NCI-H2227 (cell line): Measurements from ENCODE around the gene PRSS2.
A peak's percentile ranks its signal among the peaks of the same experiment; 100 is the strongest.
"Not testable (repeated sequence)": the region's sequence is repeated elsewhere in the genome, so short reads cannot be mapped to it uniquely, and the experiment has no call there.

ENCODE experiments used
- DNase-seq: peaks from one replicate; lab custom pipeline; 2025; ENCODE audit not compliant: unreplicated experiment; lab: John Stamatoyannopoulos, UW

Gene PRSS2

GRCh38 chr7:142758312-142758711, 12.5 kb upstream of the PRSS2 start:
- not testable (repeated sequence) for DNase-seq

- DNase-seq, result no peak
Observed at GRCh38 chr7:142759433-142759832, 11.3 kb upstream of the PRSS2 start.

- no peak for DNase-seq
Observed at GRCh38 chr7:142760071-142760642, 10.6 kb upstream of the PRSS2 start.

DNA sequence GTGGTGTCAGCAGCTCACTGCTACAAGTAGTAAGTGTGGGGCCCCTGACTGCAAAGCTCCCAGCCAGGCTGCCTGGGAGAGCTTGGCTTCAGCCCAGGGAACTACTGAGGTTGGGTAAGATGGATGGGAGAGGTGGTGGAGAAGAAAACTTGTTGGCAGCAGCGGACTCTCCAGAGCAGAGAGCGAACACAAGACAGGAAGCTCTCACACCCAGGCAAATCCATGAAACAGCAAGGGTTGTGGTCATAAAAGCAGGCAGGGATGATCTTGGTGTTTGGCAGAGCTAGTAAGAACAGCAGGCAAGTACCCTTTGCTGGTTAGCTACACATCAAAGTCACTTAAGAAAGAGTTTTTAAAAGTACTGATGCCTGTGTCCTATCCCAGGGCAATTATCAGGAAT, 9.2 kb upstream of the PRSS2 start:
- not testable (repeated sequence) for DNase-seq

DNA sequence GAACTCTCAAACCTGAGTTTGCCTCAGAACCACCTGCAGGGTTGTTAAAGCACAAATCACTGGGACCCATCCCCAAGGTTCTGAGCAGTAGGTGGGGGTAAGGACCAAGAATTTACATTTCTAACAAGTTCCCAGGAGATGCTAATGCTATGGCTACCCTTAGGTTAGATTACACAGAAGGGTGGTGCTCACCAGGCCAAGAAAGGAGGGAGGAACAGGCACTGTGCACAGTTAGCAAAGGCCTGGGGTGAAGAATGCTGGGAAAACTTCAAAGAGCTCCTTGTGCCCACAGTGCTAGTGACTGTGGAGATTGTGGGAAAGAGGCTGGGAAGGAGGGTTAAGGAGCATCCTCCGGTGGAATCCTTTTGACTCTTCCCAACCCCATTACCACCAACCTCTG, 8.7 kb upstream of the PRSS2 start:
- no peak for DNase-seq

DNA sequence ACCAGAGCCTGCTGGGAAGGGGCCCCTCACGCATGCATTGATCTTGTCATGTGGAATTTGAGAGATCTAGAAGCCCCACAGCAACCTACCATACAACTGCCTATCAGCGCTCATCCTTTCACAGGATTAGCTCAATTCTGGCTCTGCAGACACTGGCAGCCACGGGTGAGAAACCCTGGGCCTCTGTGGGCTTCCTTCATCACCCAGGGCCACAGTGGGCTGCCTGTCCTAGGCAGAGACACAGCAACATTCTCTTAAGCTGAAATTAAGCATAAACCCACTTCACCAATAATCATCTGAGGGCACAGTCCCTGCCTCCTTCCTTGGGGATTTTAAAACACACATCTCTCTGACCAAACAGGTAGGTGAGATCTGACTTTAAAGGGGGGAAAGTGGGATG, 3.3 kb upstream of the PRSS2 start:
- DNase-seq, result no peak

DNA sequence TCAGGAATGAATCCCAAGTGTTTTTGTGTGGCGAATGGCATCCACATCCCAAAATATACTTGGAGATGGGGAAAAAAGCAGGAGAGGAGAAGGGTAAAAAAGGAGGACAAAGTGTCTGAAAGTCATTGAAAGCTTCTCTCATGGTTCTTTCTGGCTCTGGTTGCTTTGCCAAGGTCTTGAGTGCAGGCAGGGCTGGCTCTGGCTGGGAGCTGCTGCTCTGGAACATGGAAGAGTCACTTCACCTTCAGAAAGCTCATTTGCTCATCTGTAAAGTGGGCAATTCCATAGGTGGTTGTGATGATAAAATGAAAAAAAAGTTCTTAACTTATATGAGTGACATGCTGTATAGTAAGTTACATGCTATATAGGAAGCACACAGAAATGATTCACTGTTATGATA, 2.9 kb upstream of the PRSS2 start:
- DNase-seq, result no peak

GRCh38 chr7:142768885-142769284, 1.9 kb upstream of the PRSS2 start:
- DNase-seq, result not testable (repeated sequence)

DNA sequence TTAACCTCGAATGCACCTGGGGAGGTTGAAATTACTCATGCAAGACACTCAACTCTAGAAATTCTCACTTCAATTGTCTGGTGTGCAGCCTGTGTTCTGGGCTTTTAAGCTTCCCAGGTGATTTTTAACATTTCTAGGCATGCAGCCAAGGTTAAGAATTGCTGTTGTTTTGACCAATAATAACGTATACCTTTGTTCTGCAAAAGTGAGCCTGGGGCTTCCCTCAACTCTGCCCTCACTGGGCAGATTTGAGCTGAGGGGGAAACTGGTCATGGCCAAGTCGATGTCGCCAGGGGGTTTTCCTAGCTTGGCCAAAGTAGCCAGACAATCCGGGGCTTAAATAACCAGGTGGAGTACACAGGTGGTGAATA, 568 bp downstream of the PRSS2 start:
- no peak for DNase-seq

- no peak for DNase-seq
Observed at GRCh38 chr7:142772051-142772450, 1.3 kb downstream of the PRSS2 start.

DNA sequence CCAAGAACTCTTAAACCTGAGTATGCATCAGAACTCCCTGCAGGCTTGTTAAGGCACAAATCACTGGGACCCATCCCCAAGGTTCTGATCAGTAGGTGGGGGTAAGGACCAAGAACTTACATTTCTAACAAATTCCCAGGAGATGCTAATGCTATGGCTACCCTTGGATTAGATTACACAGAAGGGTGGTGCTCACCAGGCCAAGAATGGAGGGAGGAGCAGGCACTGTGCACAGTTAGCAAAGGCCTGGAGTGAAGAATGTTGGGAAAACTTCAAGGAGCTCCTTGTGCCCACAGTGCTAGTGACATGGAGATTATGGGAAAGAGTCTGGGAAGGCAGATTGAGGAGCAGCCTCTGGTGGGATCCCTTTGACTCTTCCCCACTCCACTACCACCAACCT, 1.9 kb downstream of the PRSS2 start:
- no peak for DNase-seq

DNA sequence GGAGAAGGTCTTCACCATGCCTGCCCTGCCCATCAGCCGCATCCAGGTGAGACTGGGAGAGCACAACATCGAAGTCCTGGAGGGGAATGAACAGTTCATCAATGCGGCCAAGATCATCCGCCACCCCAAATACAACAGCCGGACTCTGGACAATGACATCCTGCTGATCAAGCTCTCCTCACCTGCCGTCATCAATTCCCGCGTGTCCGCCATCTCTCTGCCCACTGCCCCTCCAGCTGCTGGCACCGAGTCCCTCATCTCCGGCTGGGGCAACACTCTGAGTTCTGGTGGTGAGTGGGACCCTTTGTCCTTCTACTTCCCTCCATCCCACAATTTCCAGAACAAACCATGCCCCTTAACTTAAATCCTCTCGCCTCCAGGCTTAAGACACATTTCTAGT, 2.5 kb downstream of the PRSS2 start:
- no peak for DNase-seq

DNA sequence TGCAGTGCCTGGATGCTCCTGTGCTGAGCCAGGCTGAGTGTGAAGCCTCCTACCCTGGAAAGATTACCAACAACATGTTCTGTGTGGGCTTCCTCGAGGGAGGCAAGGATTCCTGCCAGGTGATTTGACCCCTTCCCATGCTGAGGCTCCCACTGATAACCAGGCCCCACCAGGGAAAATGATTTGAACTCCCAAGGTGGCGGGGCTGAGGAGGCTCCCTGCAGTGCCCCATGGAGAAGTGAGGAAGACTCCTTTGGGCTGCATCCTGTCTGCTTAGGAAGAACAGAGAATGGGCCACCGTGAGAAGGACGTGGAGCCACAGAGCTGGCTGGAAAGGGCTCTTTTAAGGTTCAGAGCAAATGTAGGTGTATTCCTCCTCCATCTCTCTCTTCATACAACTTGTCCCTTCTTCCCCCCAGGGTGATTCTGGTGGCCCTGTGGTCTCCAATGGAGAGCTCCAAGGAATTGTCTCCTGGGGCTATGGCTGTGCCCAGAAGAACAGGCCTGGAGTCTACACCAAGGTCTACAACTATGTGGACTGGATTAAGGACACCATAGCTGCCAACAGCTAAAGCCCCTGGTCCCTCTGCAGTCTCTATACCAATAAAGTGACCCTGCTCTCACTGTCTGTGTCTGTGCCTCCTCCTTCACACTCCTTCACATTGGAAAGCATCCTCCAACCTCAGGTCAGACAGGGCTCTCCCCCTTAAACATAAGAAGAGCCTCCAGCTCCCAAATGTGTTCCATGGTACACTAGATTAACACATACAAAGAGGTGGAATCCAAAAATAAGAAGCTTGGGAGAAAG, 3.4 kb downstream of the PRSS2 start:
- DNase-seq, result no peak

GRCh38 chr7:142774826-142775225, 4.1 kb downstream of the PRSS2 start:
- no peak for DNase-seq

DNA sequence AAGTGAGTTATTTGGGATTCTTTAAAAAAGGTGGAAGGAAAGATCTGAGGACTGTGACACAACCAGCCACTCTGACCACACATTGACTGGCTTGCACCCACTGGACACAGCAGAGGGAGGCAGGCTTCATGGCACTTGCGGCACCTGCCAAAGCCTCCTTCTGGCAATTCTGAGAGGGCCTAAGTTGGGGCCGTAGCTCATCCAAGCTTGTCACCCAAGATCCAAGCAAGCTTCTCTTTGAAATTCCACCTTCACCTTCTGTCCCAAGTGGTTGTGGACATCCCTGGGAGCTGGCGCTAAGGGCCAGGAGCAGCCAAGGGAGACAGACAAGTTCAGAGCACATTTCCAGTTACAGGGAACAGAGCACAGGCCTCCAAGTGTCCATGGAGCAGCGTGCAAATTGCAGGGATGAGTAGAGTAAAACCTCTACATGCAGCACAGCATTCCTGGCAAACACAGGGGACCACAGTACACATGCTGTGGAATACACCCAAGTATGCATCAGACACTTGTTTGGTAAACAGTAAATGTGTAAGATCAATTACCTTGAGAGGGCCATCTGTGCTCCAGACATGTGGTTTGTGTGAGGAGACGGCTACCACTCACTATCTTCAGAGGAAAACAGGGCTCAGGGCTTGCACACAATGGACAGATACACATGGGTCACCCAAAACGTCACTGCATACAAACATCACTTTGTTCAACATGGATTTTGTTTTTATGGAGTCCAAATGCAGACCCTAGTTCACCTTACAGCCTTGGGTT, 4.8 kb downstream of the PRSS2 start:
- DNase-seq, result not testable (repeated sequence)

DNA sequence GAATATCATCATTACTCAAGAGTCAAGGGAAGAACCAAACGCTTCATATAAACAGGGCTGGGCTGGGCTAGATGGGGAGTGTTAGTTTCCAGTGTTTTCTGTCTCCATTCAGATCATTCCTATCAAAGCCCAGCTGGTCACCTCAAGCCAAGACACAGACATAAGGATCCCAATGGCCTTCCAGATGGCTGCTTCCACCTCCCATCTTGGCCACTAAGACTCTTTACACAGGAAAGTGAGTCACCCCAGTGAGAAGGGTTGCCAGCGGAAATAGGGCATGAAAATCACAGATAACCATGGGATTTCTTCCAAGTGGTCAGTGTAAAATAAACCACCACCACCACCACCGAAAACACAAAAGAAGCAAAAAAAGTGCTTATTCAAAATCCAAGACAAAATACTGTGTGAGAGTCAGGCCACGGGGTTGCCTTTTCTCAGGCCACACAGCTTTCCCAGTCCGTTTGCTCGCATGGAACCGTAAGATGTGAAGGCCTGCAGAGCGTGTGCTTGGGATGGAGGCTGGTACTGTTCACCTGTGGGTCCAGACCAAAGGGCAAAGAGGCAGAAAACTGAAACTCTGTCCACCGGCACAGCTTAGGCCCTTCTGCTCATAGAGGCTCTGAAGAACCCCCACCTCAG, 5.6 kb downstream of the PRSS2 start:
- no peak for DNase-seq

GRCh38 chr7:142776845-142777225, 6.1 kb downstream of the PRSS2 start:
- DNase-seq, result not testable (repeated sequence)

DNA sequence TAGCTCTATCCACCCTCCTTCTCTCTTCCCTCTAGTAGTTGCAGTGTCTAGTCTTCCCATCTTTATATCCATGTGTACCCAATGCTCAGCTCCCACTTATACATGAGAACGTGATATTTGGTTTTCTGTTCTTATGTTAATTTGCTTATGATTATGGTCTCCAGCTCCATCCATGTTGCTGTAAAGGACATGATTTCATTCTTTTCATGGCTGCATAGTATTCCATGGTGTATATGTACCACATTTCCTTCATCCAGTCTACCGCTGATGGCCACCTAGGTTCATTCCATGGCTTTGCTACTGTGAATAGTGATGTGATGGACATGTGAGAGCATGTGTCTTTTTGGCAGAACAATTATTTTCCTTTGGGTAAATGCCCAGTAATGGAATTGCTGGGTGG, 6.5 kb downstream of the PRSS2 start:
- DNase-seq, result no peak

DNA sequence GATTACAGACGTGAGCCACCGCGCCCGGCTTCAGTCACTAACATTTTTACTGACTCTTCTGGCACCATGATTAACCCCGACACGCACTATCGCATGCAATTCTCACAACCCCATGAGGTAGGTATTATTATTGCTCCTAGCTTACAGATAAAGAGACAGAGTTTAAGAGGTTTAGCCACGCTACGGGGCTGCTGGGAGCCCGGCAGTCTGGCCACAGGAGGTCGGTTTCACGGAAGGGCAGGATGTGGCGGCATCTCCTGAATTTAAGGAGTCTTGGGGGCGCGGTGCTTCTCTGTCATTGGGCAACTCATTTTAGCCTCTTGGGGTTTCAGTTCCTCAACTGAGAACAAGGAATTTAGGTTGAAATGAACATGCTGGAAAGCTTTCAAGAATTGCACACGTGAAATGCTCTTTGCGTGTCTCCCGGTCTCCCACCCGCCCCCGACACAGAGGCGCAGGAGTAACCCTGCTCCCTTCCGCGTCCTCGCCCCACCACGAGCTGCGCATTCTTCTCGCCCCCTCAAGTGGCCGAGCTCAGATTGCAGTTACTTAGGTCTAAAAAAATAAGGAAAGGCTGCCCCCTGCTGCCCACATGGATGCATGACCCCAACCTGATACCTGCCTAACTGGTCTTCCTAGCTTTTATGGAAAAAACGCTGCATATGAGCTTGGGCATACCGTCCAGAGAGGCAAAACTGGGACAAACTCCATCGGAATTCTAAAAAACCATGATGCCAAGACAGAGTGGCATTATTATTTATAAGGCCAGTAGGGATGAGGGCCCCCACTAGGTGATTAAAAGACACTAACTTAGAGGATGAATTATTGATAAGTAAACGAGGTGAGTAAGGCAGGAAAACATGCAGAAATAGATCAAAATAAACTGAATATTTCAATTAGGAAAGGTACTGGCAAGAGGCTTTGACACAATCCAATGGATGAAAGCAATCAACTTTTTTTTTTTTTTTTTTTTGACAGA, 12.4 kb downstream of the PRSS2 start:
- DNase-seq, result peak; percentile 51

GRCh38 chr7:142784096-142784495, 13.3 kb downstream of the PRSS2 start:
- DNase-seq, result no peak

DNA sequence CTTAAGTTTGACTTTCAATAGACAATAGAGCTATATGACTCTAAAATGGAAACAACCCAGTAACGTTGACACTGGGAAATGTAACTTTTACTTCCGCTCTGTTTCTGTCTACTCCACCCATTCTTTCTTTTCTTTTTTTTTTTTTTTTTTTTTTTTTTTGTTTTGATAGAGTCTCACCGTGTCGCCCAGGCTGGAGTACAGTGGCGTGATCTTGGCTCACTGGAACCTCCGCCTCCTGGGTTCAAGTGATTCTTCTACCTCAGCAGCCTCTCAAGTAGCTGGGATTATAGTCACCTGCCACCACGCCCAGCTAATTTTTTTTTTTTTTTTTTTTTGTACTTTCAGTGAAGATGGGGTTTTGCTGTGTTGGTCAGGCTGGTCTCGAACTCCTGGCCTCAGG, 13.9 kb downstream of the PRSS2 start:
- DNase-seq, result no peak
